RWPE2 (cell line): ENCODE data around the gene SNPH.

Experiments
- ATAC-seq: fragments of 200-7000 bp; cut with Tn5 transposase; 3 replicates; pipeline ENCODE4 v1.9.1; 2021; ENCODE audit warnings: low read depth
- DNase-seq: peaks from one replicate; pipeline ENCODE4 v3.0.0-alpha.2; 2020; ENCODE audit warnings: low spot score
- H3K27ac ChIP-seq: fragments of 450-650 bp; 2 replicates; pipeline ENCODE4 v1.5.1; 2017; ENCODE audit warnings: mild to moderate bottlenecking; ENCODE audit not compliant: poor library complexity, severe bottlenecking
- H3K27me3 ChIP-seq: fragments of 250-450 bp; sonication (Bioruptor Pico); 2 replicates; pipeline ENCODE4 v1.5.1; 2021; ENCODE audit warnings: mild to moderate bottlenecking, moderate library complexity; ENCODE audit not compliant: insufficient read depth, poor library complexity, severe bottlenecking
- H3K36me3 ChIP-seq: fragments of 250-450 bp; sonication (Bioruptor Pico); 2 replicates; pipeline ENCODE4 v1.5.1; 2020; ENCODE audit warnings: low read depth, mild to moderate bottlenecking, moderate library complexity
- H3K4me1 ChIP-seq: fragments of 250-450 bp; sonication (Bioruptor Pico); 2 replicates; pipeline ENCODE4 v1.5.1; 2021; ENCODE audit warnings: mild to moderate bottlenecking, moderate library complexity; ENCODE audit not compliant: insufficient read depth, poor library complexity, severe bottlenecking
- H3K4me3 ChIP-seq: fragments of 250-450 bp; sonication (Bioruptor Pico); 2 replicates; pipeline ENCODE4 v1.5.1; 2021; ENCODE audit warnings: mild to moderate bottlenecking, moderate library complexity; ENCODE audit not compliant: severe bottlenecking
- H3K9me3 ChIP-seq: fragments of 250-450 bp; sonication (Bioruptor Pico); 2 replicates; pipeline ENCODE4 v1.5.1; 2021; ENCODE audit warnings: mild to moderate bottlenecking, moderate library complexity; ENCODE audit not compliant: severe bottlenecking
- TF ChIP-seq, protein P1 (sequence below): fragments of 450-650 bp; IDR thresholded peaks from one replicate; pipeline ENCODE4 v1.5.1; 2017; ENCODE audit warnings: mild to moderate bottlenecking, moderate library complexity; ENCODE audit not compliant: poor library complexity, severe bottlenecking

Gene SNPH

GRCh38 chr20:1306316-1307135 is 40.4 kb downstream of the SNPH start:
- ATAC-seq (no peak), DNase-seq (no peak)
- no peak overlapping the region for H3K4me3 ChIP-seq
- TF ChIP-seq, protein P1, sequence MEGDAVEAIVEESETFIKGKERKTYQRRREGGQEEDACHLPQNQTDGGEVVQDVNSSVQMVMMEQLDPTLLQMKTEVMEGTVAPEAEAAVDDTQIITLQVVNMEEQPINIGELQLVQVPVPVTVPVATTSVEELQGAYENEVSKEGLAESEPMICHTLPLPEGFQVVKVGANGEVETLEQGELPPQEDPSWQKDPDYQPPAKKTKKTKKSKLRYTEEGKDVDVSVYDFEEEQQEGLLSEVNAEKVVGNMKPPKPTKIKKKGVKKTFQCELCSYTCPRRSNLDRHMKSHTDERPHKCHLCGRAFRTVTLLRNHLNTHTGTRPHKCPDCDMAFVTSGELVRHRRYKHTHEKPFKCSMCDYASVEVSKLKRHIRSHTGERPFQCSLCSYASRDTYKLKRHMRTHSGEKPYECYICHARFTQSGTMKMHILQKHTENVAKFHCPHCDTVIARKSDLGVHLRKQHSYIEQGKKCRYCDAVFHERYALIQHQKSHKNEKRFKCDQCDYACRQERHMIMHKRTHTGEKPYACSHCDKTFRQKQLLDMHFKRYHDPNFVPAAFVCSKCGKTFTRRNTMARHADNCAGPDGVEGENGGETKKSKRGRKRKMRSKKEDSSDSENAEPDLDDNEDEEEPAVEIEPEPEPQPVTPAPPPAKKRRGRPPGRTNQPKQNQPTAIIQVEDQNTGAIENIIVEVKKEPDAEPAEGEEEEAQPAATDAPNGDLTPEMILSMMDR = no peak
- H3K4me1 ChIP-seq = no peaks in the 10 kb centered on the region
- H3K9me3 ChIP-seq = no peaks in the 10 kb centered on the region
- no peak overlapping the region for H3K27ac ChIP-seq
- no peaks in the 10 kb centered on the region for H3K36me3 ChIP-seq
- no peaks in the 10 kb centered on the region for H3K27me3 ChIP-seq

DNA sequence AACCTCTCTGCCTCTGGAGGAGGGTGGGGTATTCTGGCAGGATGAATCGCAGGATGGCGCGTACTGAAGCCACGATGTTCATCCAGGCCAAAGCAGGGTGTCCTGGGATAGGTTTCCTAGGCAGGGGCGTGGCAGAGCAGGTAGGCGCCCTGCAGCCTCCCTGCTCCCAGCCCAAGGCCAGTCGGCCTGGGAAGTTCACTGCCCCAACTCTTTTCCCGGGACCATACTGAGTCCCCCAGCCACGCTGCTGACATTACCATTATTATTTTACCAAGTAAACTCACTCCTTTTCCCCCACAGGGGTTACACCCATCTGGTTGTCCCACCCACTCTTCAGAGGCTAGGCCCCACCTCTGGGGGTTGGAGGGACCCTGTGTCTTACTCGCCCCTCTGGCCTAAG is 41.1 kb downstream of the SNPH start:
- no peaks in the 10 kb centered on the region for H3K9me3 ChIP-seq
- no peak overlapping the region for H3K27ac ChIP-seq
- DNase-seq = no peak
- TF ChIP-seq, protein P1 = no peak
- H3K4me1 ChIP-seq = no peaks in the 10 kb centered on the region
- no peaks in the 10 kb centered on the region for H3K27me3 ChIP-seq
- H3K36me3 ChIP-seq = no peaks in the 10 kb centered on the region
- no peak for ATAC-seq
- H3K4me3 ChIP-seq = no peak overlapping the region

DNA sequence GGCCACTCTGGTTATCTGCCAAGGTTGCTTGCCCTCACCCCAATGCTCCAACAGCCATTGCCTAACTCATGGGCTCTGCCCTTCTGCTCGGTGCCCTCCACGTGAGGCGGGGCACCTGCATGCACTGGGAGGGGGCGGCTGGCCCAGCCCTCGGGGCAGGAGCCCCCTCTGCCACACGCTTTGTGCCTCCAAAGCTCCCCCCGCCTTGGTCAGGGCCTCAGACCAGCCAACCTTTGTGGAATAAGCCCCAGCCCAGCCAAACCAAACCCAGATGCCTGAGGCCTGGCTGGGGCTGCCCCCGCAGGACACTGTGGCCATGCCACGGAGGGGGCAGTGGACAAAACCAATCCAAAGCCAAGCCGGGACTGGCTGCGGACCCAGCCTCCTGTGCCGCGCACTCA is 41.5 kb downstream of the SNPH start:
- Histone ChIP-seq H3K27ac (no peak overlapping the region), H3K36me3 (no peaks in the 10 kb centered on the region)
- no peak for ATAC-seq

GRCh38 chr20:1308067-1308701 is 42.1 kb downstream of the SNPH start:
- TF ChIP-seq, protein P1 = no peak
- ATAC-seq (no peak), DNase-seq (no peak)
- no peaks in the 10 kb centered on the region for H3K4me1 ChIP-seq
- no peak overlapping the region for H3K27ac ChIP-seq
- H3K9me3 ChIP-seq = no peaks in the 10 kb centered on the region
- no peak overlapping the region for H3K4me3 ChIP-seq
- no peaks in the 10 kb centered on the region for H3K27me3 ChIP-seq
- H3K36me3 ChIP-seq = no peaks in the 10 kb centered on the region

More for the DNA sequence above, 41.5 kb downstream of the SNPH start:
- H3K27me3 ChIP-seq = no peaks in the 10 kb centered on the region
- TF ChIP-seq, protein P1 = no peak
- no peak overlapping the region for H3K4me3 ChIP-seq
- DNase-seq = no peak
- no peaks in the 10 kb centered on the region for H3K9me3 ChIP-seq
- no peaks in the 10 kb centered on the region for H3K4me1 ChIP-seq

- TF ChIP-seq, protein P1 = no peak
- H3K27me3 ChIP-seq = no peaks in the 10 kb centered on the region
- ATAC-seq = no peak
- H3K9me3 ChIP-seq = no peaks in the 10 kb centered on the region
- peaks cover 2% of the 10 kb centered on the region for H3K4me1 ChIP-seq
- no peak overlapping the region for H3K4me3 ChIP-seq
- H3K36me3 ChIP-seq = no peaks in the 10 kb centered on the region
- H3K27ac ChIP-seq = no peak overlapping the region
- no peak for DNase-seq
Observed at GRCh38 chr20:1308702-1309095, 42.6 kb downstream of the SNPH start.
